ENCODE data around the gene CDK4.

Gene CDK4

GRCh38 chr12:57765698-57766463, 13.8 kb upstream of the CDK4 start:
- Mint-ChIP-seq H3K4me3 (peak overlapping the region; percentile 91), H3K27ac (peak overlapping the region; percentile 74), H3K27me3 (peaks cover 14% of the 10 kb centered on the region), H3K9me3 (no peaks in the 10 kb centered on the region), H3K4me1 (ENCODE audit: low read depth) (peaks cover 53% of the 10 kb centered on the region), H3K36me3 (ENCODE audit: low read depth) (peaks cover 66% of the 10 kb centered on the region)

GRCh38 chr12:57765003-57765697, 13.0 kb upstream of the CDK4 start:
- H3K4me1 Mint-ChIP-seq (ENCODE audit: low read depth): peaks cover 46% of the 10 kb centered on the region

GRCh38 chr12:57764662-57765002, 12.5 kb upstream of the CDK4 start:
- Mint-ChIP-seq H3K36me3 (ENCODE audit: low read depth) (peaks cover 62% of the 10 kb centered on the region), H3K9me3 (no peaks in the 10 kb centered on the region), H3K27me3 (peaks cover 14% of the 10 kb centered on the region), H3K4me1 (ENCODE audit: low read depth) (peaks cover 46% of the 10 kb centered on the region), H3K27ac (peak overlapping the region; percentile 74), H3K4me3 (peak overlapping the region; percentile 91)

More at GRCh38 chr12:57765003-57765697, 13.0 kb upstream of the CDK4 start:
- Mint-ChIP-seq H3K27ac (peak overlapping the region; percentile 74), H3K4me3 (peak overlapping the region; percentile 91), H3K27me3 (peaks cover 14% of the 10 kb centered on the region), H3K9me3 (no peaks in the 10 kb centered on the region), H3K36me3 (ENCODE audit: low read depth) (peaks cover 62% of the 10 kb centered on the region)

- Mint-ChIP-seq H3K4me3 (peak overlapping the region; percentile 91), H3K9me3 (no peaks in the 10 kb centered on the region), H3K27me3 (peaks cover 14% of the 10 kb centered on the region), H3K36me3 (ENCODE audit: low read depth) (peaks cover 64% of the 10 kb centered on the region), H3K4me1 (ENCODE audit: low read depth) (peaks cover 51% of the 10 kb centered on the region), H3K27ac (peak overlapping the region; percentile 74)
Observed at GRCh38 chr12:57763881-57764661, 12.0 kb upstream of the CDK4 start.

GRCh38 chr12:57762463-57762862, 10.4 kb upstream of the CDK4 start:
- H3K4me3 Mint-ChIP-seq: no peak overlapping the region
- H3K9me3 Mint-ChIP-seq: no peaks in the 10 kb centered on the region
- peaks cover 48% of the 10 kb centered on the region for H3K4me1 Mint-ChIP-seq (ENCODE audit: low read depth)
- H3K36me3 Mint-ChIP-seq (ENCODE audit: low read depth): peaks cover 53% of the 10 kb centered on the region
- H3K27me3 Mint-ChIP-seq: peaks cover 14% of the 10 kb centered on the region
- no peak overlapping the region for H3K27ac Mint-ChIP-seq

- Mint-ChIP-seq H3K4me3 (no peak overlapping the region), H3K36me3 (ENCODE audit: low read depth) (peaks cover 53% of the 10 kb centered on the region), H3K4me1 (ENCODE audit: low read depth) (peaks cover 44% of the 10 kb centered on the region), H3K9me3 (no peaks in the 10 kb centered on the region), H3K27me3 (peaks cover 12% of the 10 kb centered on the region), H3K27ac (no peak overlapping the region)
Observed at GRCh38 chr12:57761391-57761998, 9.4 kb upstream of the CDK4 start.

GRCh38 chr12:57760347-57760982, 8.4 kb upstream of the CDK4 start:
- Mint-ChIP-seq H3K4me1 (ENCODE audit: low read depth) (peaks cover 40% of the 10 kb centered on the region), H3K4me3 (no peak overlapping the region), H3K9me3 (no peaks in the 10 kb centered on the region), H3K27ac (no peak overlapping the region), H3K27me3 (peaks cover 8% of the 10 kb centered on the region), H3K36me3 (ENCODE audit: low read depth) (peaks cover 53% of the 10 kb centered on the region)

GRCh38 chr12:57759360-57759980, 7.4 kb upstream of the CDK4 start:
- H3K9me3 Mint-ChIP-seq: no peaks in the 10 kb centered on the region
- no peak overlapping the region for H3K27ac Mint-ChIP-seq
- no peak overlapping the region for H3K4me3 Mint-ChIP-seq
- peaks cover 34% of the 10 kb centered on the region for H3K4me1 Mint-ChIP-seq (ENCODE audit: low read depth)
- H3K36me3 Mint-ChIP-seq (ENCODE audit: low read depth): peaks cover 48% of the 10 kb centered on the region
- H3K27me3 Mint-ChIP-seq: peaks cover 7% of the 10 kb centered on the region

GRCh38 chr12:57758552-57759359, 6.6 kb upstream of the CDK4 start:
- H3K27ac Mint-ChIP-seq: no peak overlapping the region
- peaks cover 35% of the 10 kb centered on the region for H3K4me1 Mint-ChIP-seq (ENCODE audit: low read depth)
- peaks cover 41% of the 10 kb centered on the region for H3K36me3 Mint-ChIP-seq (ENCODE audit: low read depth)

GRCh38 chr12:57757771-57758170, 5.7 kb upstream of the CDK4 start:
- no peak overlapping the region for H3K27ac Mint-ChIP-seq
- peaks cover 39% of the 10 kb centered on the region for H3K4me1 Mint-ChIP-seq (ENCODE audit: low read depth)
- no peaks in the 10 kb centered on the region for H3K9me3 Mint-ChIP-seq
- H3K36me3 Mint-ChIP-seq (ENCODE audit: low read depth): peaks cover 31% of the 10 kb centered on the region
- no peak overlapping the region for H3K4me3 Mint-ChIP-seq
- no peaks in the 10 kb centered on the region for H3K27me3 Mint-ChIP-seq

More at GRCh38 chr12:57758552-57759359, 6.6 kb upstream of the CDK4 start:
- no peaks in the 10 kb centered on the region for H3K9me3 Mint-ChIP-seq
- no peak overlapping the region for H3K4me3 Mint-ChIP-seq
- peaks cover 3% of the 10 kb centered on the region for H3K27me3 Mint-ChIP-seq

- H3K27me3 Mint-ChIP-seq: no peaks in the 10 kb centered on the region
- peak overlapping the region; percentile 81 for H3K4me3 Mint-ChIP-seq
- H3K27ac Mint-ChIP-seq: peak overlapping the region; percentile 69
- H3K4me1 Mint-ChIP-seq (ENCODE audit: low read depth): peaks cover 46% of the 10 kb centered on the region
- peaks cover 25% of the 10 kb centered on the region for H3K36me3 Mint-ChIP-seq (ENCODE audit: low read depth)
- no peaks in the 10 kb centered on the region for H3K9me3 Mint-ChIP-seq
Observed at GRCh38 chr12:57756406-57757341, 4.6 kb upstream of the CDK4 start.

- Mint-ChIP-seq H3K9me3 (no peaks in the 10 kb centered on the region), H3K27me3 (no peaks in the 10 kb centered on the region), H3K4me3 (peak overlapping the region; percentile 81), H3K4me1 (ENCODE audit: low read depth) (peaks cover 55% of the 10 kb centered on the region), H3K27ac (peak overlapping the region; percentile 69), H3K36me3 (ENCODE audit: low read depth) (peaks cover 26% of the 10 kb centered on the region)
Observed at GRCh38 chr12:57755454-57756372, 3.6 kb upstream of the CDK4 start.
